Activated CD8-positive, alpha-beta T cell treated with anti-CD3 and anti-CD28 coated beads for 36 hours (primary cell): ENCODE results near the gene LRRC3B. TPM values are rescaled to one million over a fixed set of nuclear protein-coding genes. Genes with fewer than 3 reads are reported as not detected.

Source experiments
- ATAC-seq: fragments of 200-7000 bp; cut with Tn5 transposase; one replicate; pipeline ENCODE4 v1.10.0; 2021; ENCODE audit warnings: mild to moderate bottlenecking, moderate library complexity
- CTCF ChIA-PET: fragments of 350-600 bp; sonication (Branson Sonifier 250); formaldehyde crosslinking; loops from one replicate; lab custom pipeline; 2021; ENCODE audit warnings: antibody characterized with exemption; lab: Charles Lee
- POLR2A ChIA-PET: fragments of 350-600 bp; sonication (Branson Sonifier 250); formaldehyde crosslinking; loops from one replicate; lab custom pipeline; 2021; ENCODE audit warnings: antibody characterized with exemption; lab: Charles Lee
- DNase-seq: peaks from one replicate; pipeline ENCODE4 v3.0.0-alpha.2; 2020
- H3K27ac Mint-ChIP-seq: one replicate; pipeline ENCODE4 v1.8.0; 2021; ENCODE audit warnings: mild to moderate bottlenecking, mixed read lengths
- H3K27me3 Mint-ChIP-seq: one replicate; pipeline ENCODE4 v1.8.0; 2021; ENCODE audit warnings: mixed read lengths
- H3K36me3 Mint-ChIP-seq: one replicate; pipeline ENCODE4 v1.8.0; 2021; ENCODE audit warnings: low read depth, mixed read lengths
- H3K4me1 Mint-ChIP-seq: one replicate; pipeline ENCODE4 v1.8.0; 2021; ENCODE audit warnings: low read depth, mixed read lengths
- H3K4me3 Mint-ChIP-seq: one replicate; pipeline ENCODE4 v1.8.0; 2021; ENCODE audit warnings: mild to moderate bottlenecking, moderate library complexity, mixed read lengths
- H3K9me3 Mint-ChIP-seq: one replicate; pipeline ENCODE4 v1.8.0; 2021; ENCODE audit warnings: mixed read lengths
- intact Hi-C: fragments of 100-400 bp; cut with micrococcal nuclease; formaldehyde crosslinking; loops from one replicate; pipeline ENCODE4 v1.10.0; 2022
- total RNA-seq, 2 experiments: library from RNA; stranded (reverse); gene quantifications; one replicate each; pipeline ENCODE4 v1.2.3, GENCODE V29; 2021
- TF ChIP-seq, protein P1 (sequence below): fragments of 200-600 bp; IDR thresholded peaks from one replicate; pipeline ENCODE4 v1.8.0; 2022; ENCODE audit warnings: antibody characterized with exemption, mild to moderate bottlenecking

Gene LRRC3B
- total RNA-seq, 2 experiments from 2014 or later, result not detected

DNA sequence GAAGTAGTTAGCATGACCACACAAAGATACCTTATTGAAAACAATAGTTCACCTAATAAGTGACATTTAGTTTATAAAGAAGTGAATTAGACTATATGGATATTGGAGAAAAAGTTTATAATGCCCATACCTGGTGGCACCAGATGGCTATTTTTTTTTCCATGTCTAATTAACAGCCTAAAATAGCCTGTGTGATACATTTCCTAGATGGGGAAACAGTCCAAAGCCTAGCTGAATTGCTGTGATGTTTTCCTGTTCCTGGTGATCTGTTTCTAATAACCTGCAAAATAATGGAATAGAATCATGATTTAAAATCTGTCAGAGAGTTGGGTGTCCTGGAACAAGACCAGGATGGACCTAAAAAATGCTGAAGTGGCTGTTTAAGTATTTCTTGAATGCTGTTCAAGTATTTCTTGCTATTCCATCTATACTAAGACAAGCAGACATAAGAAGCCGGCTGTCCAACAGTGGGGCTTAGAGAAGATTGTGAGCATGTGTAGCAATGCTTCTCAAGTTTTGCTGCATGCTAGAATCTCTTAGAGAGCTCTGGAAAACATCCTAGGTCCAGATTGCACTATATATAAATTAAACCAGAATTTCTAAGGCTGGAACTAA lies 31.3 kb downstream of the LRRC3B start:
- H3K36me3 Mint-ChIP-seq, result no peaks in the 10 kb centered on the region
- H3K27me3 Mint-ChIP-seq, result no peaks in the 10 kb centered on the region
- H3K9me3 Mint-ChIP-seq, result no peaks in the 10 kb centered on the region
- TF ChIP-seq, protein P1, sequence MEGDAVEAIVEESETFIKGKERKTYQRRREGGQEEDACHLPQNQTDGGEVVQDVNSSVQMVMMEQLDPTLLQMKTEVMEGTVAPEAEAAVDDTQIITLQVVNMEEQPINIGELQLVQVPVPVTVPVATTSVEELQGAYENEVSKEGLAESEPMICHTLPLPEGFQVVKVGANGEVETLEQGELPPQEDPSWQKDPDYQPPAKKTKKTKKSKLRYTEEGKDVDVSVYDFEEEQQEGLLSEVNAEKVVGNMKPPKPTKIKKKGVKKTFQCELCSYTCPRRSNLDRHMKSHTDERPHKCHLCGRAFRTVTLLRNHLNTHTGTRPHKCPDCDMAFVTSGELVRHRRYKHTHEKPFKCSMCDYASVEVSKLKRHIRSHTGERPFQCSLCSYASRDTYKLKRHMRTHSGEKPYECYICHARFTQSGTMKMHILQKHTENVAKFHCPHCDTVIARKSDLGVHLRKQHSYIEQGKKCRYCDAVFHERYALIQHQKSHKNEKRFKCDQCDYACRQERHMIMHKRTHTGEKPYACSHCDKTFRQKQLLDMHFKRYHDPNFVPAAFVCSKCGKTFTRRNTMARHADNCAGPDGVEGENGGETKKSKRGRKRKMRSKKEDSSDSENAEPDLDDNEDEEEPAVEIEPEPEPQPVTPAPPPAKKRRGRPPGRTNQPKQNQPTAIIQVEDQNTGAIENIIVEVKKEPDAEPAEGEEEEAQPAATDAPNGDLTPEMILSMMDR, result no peak
- ChIA-PET POLR2A (no interaction called here), CTCF (no interaction called here)
- no peak overlapping the region for H3K4me3 Mint-ChIP-seq
- H3K27ac Mint-ChIP-seq, result no peak overlapping the region
- DNase-seq (no peak), ATAC-seq (no peak)
- intact Hi-C loops, result no loop called here
- no peaks in the 10 kb centered on the region for H3K4me1 Mint-ChIP-seq

DNA sequence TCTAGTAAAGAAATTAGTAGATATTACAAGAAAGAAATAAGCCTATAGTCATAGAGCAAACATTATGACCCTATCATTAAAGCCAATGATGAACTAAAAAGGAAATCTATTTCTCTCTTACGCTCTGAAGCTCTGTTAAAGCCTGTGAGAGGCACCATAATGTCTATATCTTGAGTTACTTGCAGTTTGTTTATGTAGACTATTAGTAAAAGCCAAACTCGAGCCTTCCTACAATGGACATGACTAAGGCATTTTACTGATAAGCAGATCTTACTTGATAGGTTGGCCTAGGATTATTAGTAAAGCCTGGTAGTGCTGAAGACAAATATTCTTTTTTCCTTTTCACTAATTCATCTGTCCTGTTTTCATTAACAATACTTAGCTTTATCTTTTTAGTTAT lies 32.7 kb downstream of the LRRC3B start:
- no peaks in the 10 kb centered on the region for H3K36me3 Mint-ChIP-seq
- ATAC-seq, result no peak

DNA sequence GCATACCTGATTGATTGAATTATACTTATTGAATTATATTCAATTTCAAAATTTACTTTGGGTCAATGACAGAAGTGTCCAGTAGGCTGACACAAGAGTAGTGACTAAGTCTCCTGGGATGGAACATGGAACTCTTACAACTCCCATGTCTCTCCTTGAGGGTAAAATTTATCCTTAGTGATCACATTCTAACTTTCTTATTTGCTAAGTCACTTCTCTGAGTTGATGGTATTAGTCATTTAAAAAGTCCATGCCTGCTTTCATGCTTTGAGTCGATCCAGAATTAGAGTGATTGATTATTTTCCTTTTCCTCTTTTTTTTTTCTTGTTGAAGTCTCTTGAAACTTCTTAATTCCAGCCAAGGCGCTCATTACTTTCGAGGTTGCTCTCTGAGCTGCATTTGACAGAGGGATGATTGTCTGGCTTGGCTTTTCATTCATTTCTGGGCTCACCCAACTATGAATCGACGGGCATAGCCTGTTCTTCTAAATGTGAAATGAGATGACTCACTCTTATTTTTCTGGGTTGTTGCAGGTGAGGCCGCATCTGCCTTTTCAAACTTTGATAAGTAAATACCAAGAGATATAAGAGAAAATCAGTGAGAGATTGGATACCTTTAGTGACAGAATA lies 34.9 kb downstream of the LRRC3B start:
- no peak for DNase-seq
- Mint-ChIP-seq H3K4me1 (no peaks in the 10 kb centered on the region), H3K27me3 (no peaks in the 10 kb centered on the region), H3K9me3 (no peaks in the 10 kb centered on the region), H3K36me3 (no peaks in the 10 kb centered on the region), H3K27ac (no peak overlapping the region), H3K4me3 (no peak overlapping the region)
- ATAC-seq, result no peak
- POLR2A ChIA-PET, result no interaction called here
- CTCF ChIA-PET, result no interaction called here
- intact Hi-C loops, result no loop called here
- TF ChIP-seq, protein P1, result no peak

More for the DNA sequence above, 32.7 kb downstream of the LRRC3B start:
- Mint-ChIP-seq H3K27ac (no peak overlapping the region), H3K4me3 (no peak overlapping the region), H3K27me3 (no peaks in the 10 kb centered on the region), H3K4me1 (no peaks in the 10 kb centered on the region), H3K9me3 (no peaks in the 10 kb centered on the region)
- intact Hi-C loops, result no loop called here
- ChIA-PET POLR2A (no interaction called here), CTCF (no interaction called here)
- DNase-seq, result no peak
- TF ChIP-seq, protein P1, result no peak

DNA sequence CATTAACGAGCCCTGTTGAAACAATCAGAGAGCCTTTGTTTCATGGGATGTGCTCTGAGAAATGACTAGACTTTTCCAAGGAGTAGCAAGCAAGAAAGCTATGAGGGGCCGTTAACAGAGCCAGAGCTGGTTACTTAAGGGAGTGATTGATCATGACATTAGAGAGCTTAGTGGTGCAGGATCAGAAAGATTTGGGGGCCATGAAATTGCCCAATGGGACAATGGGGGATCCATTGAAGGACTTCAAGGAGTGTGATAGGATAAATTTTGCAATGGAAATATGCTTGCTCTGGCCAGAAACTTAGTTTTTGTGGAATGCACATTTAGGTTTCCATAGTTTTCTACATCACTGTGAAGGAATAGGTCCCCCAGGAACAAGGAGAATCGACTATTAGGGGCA lies 45.6 kb downstream of the LRRC3B start:
- ChIA-PET POLR2A (no interaction called here), CTCF (no interaction called here)
- intact Hi-C loops, result no loop called here
- H3K36me3 Mint-ChIP-seq, result no peaks in the 10 kb centered on the region
- no peak overlapping the region for H3K4me3 Mint-ChIP-seq
- no peak for ATAC-seq
- DNase-seq, result no peak
- H3K4me1 Mint-ChIP-seq, result no peaks in the 10 kb centered on the region
- no peaks in the 10 kb centered on the region for H3K27me3 Mint-ChIP-seq
- TF ChIP-seq, protein P1, result no peak
- no peaks in the 10 kb centered on the region for H3K9me3 Mint-ChIP-seq
- H3K27ac Mint-ChIP-seq, result no peak overlapping the region

DNA sequence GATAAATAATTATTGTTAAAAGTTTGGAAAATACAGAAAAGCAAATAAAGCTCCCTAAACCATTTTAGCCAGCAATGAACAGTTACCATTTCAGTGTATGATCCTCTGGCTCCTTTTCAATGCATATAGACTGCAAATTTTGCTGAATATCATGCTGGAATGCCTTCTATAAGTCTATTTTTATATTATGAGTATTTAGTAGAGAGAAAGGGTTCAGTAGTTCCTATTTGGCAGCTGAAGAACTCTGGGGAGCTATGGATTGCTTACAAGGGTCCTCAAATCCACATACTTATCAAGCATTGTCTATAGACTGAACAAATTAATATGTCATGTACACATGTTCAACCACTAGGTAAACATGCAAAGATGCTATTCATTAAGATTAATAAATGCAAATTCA lies 46.1 kb downstream of the LRRC3B start:
- Mint-ChIP-seq H3K27ac (no peak overlapping the region), H3K27me3 (no peaks in the 10 kb centered on the region), H3K9me3 (no peaks in the 10 kb centered on the region), H3K4me3 (no peak overlapping the region), H3K36me3 (no peaks in the 10 kb centered on the region), H3K4me1 (no peaks in the 10 kb centered on the region)
- CTCF ChIA-PET, result interaction anchor here (1.1 kb wide), 1 partner anchor 44 kb away, joined by 3 read pairs; no protein-coding TSS in a partner anchor
- intact Hi-C loops, result no loop called here
- DNase-seq (no peak), ATAC-seq (no peak)
- POLR2A ChIA-PET, result no interaction called here
- TF ChIP-seq, protein P1, result no peak
